HG02571 (cell line): ENCODE data around the gene FAM53B.
"Not testable (repeated sequence)": the region's sequence is repeated elsewhere in the genome, so short reads cannot be mapped to it uniquely, and the experiment has no call there.

Experiments used
- ATAC-seq: cut with Tn5 transposase; IDR thresholded peaks from one replicate; pipeline ENCODE4 v1.9.1; 2021; ENCODE audit warnings: mild to moderate bottlenecking, moderate library complexity; ENCODE audit not compliant: unreplicated experiment

Gene FAM53B, protein sequence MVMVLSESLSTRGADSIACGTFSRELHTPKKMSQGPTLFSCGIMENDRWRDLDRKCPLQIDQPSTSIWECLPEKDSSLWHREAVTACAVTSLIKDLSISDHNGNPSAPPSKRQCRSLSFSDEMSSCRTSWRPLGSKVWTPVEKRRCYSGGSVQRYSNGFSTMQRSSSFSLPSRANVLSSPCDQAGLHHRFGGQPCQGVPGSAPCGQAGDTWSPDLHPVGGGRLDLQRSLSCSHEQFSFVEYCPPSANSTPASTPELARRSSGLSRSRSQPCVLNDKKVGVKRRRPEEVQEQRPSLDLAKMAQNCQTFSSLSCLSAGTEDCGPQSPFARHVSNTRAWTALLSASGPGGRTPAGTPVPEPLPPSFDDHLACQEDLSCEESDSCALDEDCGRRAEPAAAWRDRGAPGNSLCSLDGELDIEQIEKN

DNA sequence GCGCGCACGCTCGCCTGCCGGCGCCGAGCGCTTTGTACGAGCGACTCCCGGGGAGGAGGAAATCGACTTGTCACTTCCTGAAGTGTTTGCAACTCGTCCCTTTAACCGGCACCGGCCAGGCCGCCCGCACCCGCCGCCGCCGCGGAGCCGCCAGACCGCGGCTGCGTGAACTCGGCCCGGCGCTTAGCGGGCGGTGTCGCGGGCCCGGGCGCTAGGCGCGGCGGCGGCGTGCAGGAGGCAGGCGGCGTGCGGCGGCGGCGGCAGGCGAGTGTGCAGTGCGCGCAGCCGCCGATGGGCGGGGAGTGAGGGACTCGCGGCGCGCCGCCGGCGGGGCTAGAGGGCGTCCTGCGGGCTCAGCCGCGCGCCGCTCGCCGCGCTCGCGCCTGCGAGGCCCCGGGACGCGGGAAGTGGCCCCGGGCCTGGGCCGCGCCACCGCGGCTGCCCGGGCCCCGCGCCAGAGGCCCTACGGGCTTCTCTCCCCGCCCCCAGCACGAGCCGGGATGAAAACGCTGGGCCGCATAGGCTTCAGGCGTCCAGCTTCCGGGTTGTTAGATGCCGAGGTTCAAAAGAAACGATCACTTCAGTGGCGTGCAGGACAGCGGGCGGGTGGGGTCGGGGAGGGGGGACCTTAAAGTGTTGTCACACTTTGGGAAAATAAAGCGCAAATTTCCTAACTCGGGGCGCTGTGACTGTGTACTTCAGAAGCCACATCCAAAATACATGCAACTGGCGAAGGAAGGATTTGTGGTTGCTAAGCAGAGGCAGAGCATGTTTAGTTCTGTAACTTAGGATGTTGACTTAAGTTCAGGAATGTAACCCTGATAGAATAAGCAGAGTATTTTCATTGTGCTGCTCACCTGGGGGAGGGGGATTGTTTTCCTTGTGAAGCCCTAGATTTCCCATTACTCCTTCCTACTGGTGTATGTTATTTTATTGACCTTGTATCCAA is at the start of gene FAM53B:
FAM53B (minus strand) TSS at position 277 of the 949 bp plus-strand sequence. CDS start 37,665 bp downstream, outside the sequence.
- peak; percentile 61 for ATAC-seq

DNA sequence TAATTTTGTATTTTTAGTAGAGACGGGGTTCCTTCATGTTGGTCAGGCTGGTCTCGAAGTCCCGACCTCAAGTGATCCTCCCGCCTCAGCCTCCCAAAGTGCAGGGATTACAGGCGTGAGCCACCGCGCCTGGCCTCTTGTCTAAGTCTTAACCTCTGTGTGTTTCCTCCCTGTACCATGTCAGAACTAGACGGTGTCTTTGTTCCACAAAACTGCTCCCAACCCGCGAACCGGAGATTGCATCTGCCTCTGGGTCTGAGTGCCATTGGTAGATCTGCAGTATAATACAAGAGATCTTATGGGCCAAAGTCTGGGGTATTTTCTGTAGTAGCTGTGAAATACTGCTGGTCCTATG is 48.8 kb upstream of the FAM53B start:
- ATAC-seq: no peak

DNA sequence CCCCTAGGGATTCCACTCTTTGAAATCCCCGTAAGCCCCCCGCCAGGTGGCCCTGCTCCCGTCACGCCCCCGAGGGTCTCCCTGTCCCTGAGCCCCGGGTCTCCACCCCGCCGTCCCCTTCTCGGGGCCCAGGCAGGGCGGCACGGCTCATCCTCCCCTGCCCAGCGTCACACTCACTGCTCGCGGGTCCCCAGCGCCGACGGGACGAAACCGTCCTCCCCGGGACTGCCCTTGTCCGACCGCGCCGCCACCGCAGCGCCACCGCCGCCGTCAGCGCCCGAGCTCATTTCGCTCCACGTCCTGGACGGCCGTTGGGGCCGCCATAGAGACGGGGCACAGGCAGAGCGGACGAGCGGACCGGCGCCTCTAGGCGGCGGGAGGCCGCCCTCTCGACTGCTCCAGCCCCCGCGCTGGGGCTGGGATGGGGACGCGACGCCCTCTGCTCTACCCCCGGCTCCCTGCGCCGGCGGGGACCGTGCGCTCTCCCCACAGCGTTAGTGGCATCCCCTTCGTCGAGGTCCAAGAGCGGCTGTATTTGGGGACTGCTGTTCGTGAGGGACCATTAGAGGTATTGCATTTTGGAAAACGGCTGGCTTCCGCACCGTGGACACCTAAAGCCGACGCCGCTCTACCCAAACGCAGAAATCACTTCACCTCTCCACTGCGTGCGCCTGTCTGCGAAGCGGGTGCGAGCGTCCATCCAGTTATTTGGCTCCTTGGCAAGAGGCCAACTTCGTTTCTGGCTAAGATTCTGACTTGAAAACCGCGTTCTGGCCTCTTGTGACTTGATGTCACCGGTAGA is 47.6 kb upstream of the FAM53B start, which contains the start of gene EEF1AKMT2:
EEF1AKMT2 (minus strand) TSS at position 341 of the 802 bp plus-strand sequence; CDS start at position 287, 54 bp downstream.
- ATAC-seq: peak; percentile 87

DNA sequence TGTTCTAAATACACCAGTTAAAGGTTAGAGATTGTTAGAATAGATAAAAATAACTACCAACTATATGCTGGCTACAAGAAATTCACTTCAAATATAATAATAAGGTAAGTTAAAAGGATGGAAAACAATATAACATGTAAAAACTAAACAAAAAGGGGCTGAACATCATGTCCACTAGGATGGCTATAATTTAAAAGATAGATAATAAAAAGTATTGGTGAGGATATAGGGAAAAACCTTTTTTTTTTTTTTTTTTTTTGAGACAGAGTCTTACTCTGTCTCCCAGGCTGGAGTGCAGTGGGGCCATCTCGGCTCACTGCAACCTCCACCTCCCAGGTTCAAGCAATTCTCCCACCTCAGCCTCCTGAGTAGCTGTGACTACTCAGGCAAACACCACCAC is 38.7 kb upstream of the FAM53B start:
- not testable (repeated sequence) for ATAC-seq

DNA sequence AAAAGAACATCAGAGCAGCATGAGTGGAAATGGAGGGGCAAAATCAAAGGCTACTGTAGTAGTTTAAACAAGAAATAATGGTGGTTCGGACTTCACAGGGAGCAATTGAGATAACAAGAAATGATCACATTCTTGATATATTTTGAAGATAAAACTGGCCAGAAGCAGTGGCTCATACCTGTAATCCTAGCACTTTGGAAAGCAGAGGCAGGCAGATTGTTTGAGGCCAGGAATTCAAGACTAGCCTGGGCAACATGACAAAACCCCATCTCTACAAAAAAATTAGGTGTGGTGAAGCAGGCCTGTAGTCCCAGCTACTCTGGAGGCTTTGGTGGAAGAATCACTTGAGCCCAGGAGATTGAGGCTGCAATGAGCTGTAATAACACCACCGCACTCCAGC is 24.6 kb upstream of the FAM53B start:
- no peak for ATAC-seq

DNA sequence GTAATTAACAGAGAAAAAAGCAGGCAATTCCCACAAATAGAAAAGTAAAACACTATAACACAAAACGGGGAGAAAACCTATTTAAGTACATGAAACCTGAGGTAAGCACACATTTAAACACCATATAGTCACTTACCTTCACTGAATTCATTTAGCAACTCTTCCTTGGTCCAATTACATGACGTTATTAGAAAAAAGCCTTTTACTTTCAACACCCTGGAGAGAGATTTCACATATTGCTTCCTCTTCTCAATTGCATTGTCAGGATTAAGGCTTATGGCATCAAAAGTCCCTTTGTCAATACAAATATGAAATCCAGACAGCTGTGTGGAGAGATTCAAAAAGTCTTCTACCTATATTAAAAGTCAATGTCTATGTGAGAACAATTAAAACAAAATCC is 21.1 kb upstream of the FAM53B start:
- ATAC-seq: no peak

DNA sequence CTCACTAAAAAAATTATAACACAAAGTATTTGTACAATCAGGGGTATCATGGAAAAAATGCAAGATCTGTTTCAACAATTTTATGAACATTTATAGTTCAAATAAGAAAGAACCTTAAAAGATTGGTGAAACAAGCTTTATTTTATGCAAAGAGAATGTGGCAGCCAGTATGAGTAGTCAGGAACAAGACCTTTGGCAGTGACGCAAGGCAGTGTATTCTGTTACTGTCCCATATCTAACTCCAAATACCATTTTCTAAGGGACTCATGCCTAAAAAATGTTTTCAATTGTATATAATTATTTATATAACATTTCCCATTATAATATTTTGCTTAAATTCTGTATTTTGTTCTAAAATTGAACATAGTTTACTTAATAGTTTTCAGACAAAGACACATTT is 19.1 kb upstream of the FAM53B start:
- ATAC-seq: no peak

DNA sequence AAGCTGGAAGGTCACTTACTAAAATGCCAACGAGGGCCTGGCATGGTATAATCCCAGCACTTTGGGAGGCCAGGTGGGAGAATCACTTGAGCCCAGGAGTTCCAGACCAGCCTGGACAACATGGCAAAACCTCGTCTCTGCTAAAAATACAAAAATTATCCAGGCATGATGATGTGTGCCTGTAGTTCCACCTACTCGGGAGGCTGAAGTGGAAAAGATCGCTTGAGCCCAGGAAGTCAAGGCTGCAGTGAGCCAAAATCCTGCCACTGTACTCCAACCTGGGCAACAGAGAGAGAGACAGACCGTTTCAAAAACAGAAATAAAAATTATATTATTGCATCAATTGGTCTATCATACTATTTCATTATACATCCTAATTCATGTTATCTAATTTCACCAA is 18.1 kb upstream of the FAM53B start:
- ATAC-seq: no peak

DNA sequence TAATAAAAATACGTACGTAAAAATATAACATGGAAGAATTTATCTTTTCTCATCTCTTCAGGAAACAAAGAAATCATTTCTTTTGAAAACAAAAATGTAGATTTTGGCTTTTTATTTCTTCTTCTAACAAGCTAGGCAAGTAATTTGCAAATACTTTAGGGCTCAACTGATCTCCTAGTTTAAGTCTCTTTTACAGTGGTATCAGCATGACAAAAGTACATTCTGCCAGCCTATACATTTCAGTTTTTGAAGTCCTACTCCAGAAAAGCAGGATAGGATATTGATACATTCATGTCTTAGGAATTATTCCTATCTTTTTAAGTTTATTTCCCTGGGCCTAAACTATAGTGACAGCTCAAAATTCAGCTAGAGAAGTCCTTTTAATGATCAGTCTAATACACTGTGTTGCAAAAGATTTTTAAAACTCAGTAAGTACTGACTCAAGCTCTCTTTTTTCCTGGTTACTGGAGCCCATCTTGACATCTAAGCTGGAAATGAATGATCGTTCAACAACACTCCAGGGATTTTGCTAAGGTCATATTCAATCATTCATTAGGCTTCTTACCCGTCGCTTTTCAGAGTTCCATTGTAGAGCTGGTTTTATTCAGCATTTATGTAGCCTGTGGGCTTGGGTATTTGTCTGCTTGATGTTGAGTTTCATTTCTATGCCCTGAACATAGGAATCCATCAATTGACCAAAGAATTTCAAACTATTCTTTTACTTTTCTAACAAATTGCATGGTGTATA is 12.2 kb upstream of the FAM53B start:
- no peak for ATAC-seq

DNA sequence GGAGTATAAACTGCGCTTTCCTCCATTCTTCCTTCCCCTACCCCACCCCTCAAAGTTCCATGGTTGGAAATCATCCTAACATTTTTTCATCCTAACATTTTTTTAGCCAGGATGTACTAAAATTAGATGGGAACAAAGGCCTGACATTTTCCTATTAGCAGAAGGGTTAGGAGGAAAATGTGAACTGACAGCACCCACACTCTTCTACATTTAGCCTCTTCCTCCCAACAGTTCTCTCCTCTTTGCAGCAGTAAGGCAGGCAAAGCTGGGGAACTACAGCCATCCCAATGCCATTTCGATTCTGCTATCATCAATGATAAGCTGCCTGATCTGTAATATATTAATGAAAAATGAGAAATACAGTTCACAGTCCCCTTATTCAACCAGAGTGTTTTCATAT is 11.4 kb upstream of the FAM53B start:
- no peak for ATAC-seq

DNA sequence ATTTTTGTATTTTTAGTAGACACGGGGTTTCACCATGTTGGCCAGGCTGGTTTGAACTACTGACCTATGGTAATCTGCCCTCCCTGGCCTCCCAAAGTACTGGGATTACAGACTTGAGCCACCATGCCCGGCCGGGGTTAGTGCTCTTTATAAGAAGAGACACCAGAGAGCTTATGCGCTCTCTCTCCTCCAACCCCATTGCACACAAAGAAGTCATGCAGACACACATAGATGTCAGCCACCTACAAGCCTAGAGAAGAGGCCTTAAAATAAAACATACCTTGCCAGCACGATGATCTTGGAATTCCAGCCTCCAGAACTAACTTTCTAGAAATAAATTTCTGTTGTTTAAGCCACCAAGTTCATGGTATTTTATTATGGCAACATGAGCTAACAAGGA is 10.0 kb upstream of the FAM53B start:
- no peak for ATAC-seq

DNA sequence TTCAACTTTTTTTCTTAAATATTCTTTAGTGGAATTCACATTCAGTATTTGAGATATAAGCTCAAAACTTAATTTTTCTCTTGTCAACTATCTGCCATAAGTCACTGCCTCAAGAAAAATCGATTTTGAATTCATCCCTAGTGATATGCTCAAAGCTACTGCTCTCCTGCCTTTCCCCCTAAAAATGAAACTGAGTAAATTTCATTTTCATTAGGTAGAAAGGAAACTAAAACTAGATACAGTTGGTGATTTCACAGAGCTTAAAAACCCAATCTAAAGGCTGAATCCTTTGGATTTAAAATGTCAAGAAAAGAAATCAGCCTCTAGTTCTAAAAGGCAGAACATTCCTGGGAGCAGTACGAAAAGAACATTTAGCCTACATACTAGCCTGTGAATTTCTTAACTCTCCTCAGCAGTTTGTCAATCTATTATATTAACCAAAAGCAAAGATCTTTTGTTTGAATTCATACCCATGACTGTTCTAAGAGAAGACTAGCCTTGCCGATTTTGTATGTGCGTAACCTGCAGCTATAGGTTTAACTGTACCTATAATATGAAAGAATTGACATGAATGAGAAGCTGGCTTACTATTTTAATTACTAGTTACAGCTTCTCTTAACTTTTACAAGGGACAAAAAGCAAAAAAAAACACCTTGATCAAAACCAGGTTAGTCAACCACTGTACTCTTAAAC is 4.9 kb upstream of the FAM53B start:
- ATAC-seq: no peak

DNA sequence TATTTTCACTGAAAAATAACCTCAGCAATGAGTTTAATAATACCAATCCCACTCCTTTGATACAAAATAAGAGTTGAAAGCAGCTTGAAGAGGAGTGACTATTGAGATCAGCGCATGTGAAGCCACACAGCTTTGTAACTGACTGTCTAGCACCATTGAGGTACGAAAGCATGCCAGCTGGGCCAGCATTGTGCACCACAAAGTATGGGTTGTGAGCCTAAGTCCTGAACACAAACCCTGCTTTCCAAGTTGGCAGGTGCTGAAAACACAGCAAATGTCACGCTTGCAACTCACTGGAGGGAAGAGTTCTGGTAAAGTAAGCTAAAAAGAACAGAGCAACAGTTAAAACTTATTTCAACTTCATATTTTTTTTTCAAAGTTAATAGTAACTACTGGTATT is 4.0 kb upstream of the FAM53B start:
- no peak for ATAC-seq

DNA sequence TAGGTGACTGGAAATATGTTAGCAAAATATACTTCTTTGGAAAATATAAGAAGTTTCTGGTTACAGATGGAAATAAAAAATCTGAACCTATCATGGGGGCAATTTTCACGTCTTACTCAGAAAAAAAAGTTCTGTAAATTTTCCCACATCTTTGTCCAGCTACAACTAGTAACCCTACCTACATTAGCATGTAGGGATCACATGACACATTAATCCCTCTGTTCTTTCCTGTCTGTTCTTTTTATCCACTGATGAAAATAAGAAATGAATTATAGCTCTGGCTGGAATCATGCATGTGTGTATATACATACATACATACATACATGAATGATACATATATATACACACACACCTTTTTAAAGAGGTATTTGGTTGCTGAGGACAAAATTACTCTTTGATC is 3.6 kb upstream of the FAM53B start:
- ATAC-seq: no peak

DNA sequence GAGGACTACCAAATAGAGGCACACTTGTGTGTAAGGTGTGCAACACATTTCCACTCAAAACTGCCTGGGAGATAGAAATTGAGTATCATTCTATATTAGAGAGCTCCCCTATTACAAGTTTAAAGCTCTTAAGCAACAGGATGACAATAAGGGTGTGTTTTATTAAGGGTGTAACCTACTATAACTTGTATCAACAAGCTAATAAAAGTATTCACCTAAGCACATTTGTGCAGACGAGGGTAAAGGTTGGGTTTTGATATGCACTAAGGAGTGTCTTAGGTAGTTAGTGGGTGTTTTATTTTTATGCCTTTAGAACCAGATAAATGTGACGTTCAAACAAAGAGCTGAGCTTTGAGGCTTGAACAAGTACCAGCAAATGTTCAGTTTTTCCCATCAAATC is 2.8 kb upstream of the FAM53B start:
- ATAC-seq: no peak

DNA sequence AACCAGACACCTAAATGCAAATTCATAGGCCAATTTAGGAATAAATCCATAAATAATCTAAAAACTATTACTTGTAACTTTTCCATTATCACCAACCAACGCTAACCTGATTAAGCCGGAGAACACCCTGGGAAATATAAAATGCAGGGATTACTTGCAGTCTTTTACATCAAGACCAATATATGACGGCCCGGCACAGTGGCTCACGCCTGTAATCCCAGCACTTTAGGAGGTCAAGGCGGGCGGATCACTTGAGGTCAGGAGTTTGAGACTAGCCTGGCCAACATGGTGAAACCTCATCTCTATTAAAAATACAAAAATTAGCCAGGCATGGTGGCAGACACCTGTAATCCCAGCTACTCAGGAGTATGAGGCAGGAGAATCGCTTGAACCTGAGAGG is 2.3 kb upstream of the FAM53B start:
- ATAC-seq: not testable (repeated sequence)

DNA sequence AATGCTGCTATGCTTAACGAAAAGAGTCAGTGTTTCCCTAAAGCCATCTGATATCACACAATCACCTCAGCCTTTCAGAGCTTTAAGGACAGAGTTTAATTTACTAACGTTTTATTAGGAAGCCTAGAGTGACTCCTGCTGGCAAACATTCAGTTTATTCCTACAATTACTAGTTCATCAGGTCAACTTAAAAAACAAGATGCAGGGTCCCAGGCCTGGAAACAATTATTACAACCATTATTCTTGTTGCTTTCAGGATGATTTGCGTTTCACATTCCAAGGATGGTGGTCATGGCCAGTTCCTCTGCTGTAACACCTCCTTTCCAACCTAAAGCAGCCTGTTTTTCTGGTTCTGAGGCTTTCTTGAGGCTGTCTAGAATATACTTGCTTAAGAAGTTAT is 1.5 kb upstream of the FAM53B start:
- ATAC-seq: no peak

DNA sequence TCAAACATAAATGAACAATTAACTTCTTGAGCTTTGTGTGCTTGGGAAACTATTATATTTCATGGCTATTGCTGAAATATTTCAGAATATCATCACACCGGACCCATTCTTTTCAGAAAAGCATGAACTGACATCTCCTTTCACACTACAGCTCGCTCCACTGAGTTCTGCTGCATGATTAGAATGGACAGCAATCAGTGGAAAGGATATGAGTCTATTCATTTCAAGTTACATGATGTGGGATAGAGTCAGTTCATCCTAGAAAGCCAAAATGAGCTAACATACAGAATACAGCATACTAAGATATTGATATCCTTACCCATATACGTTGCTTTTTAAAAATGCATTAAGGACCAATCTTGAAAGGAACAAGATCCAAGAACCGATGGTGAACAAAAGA is 1.1 kb upstream of the FAM53B start:
- ATAC-seq: no peak

DNA sequence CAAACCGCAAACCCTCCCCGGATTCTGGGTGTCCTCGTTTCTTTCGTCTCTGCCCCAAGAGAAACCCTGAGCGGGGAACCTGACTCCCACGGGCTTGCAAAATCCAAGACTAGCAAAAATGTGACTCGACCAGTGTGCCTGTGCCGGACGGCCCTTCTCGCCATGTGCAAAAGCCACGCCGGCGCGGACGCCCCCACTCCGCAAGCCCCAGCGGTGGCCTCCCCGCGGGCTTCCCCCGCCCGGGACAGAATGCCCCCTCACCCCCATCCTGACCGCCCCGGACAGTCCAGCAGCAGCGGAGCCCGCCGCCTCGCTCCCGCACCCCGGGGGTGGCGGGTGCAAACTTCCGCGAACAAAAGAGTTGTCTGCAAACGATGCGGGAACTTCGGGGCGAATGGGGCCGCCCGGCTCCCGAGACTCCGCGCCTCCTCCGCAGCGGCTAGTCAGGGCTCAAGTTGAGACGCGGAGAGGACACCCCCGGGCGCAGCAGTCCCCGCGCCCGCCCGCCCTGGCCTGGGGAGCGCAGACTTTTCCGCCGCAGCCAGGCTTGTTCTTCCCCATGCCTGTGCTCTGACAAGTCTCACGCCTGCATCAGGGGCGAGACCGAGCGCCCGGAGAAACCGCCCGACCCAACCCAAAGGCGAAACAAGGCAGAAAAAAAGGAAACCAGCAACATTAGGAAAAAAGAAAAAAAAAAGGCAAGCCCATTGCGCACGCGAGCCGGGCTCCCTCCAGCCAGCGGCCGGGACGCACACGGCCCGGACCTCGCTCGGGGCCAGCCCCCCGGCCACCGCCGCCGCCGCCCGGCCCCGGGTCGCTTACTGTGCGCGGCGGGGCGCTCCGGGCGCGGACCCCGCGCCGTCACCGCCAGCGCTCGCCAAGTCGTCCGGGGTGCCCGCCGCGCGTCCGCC is 732 bp downstream of the FAM53B start:
- peak; percentile 25 for ATAC-seq
